ENCODE data around the gene BRAF. TPM values are rescaled to one million over a fixed set of nuclear protein-coding genes. Genes with fewer than 3 reads are reported as not detected.
"Not testable (repeated sequence)": the region's sequence is repeated elsewhere in the genome, so short reads cannot be mapped to it uniquely, and the experiment has no call there.

The BRAF gene
- total RNA-seq, 6 experiments from 2014 or later, result 9.0 to 17.7 (median 13.2) TPM

DNA sequence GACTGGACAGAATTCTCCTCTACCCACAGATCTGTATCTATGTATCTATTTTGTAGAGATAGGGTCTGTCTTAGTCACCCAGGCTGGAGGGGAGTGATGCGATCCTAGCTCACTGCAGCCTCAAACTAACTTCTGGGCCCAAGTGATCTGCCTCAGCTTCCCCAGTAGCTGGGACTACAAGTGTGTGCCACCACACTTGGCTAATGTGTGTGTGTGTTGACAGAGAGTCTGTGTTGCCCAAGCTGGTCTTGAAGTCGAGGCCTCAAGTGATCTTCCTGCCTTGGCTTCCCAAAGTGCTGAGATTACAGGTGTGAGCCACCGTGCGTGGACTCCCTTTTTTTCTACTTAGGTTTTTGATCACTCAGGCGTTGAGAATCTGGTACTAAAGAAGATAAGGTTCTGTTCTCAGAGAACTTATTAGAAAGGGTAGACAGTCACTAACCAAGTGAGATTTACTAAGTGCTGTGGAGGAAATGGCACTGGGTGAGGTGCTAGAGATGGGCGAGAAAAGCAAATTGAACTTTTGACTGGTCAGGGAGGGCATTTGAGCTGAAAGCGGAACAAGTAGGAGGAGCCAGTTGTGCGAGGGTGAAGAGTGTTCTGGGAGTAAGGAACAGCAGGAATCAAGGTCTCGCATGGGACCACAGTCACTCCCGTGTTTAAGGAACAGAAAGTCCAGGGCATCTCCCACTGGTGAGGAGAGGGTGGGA, 210.2 kb downstream of the BRAF start:
- intact Hi-C loops (cut with DNase I), result no loop called here
- no peaks in the 10 kb centered on the region for H3K36me3 ChIP-seq
- peak; percentile 64 to 82 (median 70) for ATAC-seq
- no peak for DNase-seq
- no peaks in the 10 kb centered on the region for H3K27me3 ChIP-seq
- no peaks in the 10 kb centered on the region for H3K4me1 ChIP-seq
- H3K27ac ChIP-seq, result no peak overlapping the region
- 53% methylated on average over 9 of the region's 10 CpGs for WGBS (ENCODE audit: insufficient coverage, low coverage, low lambda C conversion rate, missing lambda C conversion rate)
- no peak overlapping the region for H3K4me3 ChIP-seq
- no peak for TF ChIP-seq POLR2A (IDR thresholded peaks at IDR 0.05)
- H3K9me3 ChIP-seq, result no peaks in the 10 kb centered on the region

DNA sequence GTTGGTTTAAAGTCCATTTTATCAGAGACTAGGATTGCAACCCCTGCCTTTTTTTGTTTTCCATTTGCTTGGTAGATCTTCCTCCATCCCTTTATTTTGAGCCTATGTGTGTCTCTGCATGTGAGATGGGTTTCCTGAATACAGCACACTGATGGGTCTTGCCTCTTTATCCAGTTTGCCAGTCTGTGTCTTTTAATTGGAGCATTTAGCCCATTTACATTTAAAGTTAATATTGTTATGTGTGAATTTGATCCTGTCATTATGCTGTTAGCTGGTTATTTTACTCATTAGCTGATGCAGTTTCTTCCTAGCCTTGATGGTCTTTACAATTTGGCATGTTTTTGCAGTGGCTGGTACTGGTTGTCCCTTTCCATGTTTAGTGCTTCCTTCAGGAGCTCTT, 212.3 kb downstream of the BRAF start:
- H3K9me3 ChIP-seq; H3K27ac ChIP-seq; DNase-seq; H3K27me3 ChIP-seq; ATAC-seq; H3K36me3 ChIP-seq; H3K4me3 ChIP-seq; intact Hi-C loops (cut with DNase I); H3K4me1 ChIP-seq: not testable (repeated sequence)

- peaks cover 0 to 25% (median 4%) of the 10 kb centered on the region in 4 donors for H3K36me3 ChIP-seq
These were observed 216.0 kb downstream of the BRAF start for GRCh38 chr7:140708764-140709163.

GRCh38 chr7:140707132-140707531, 217.6 kb downstream of the BRAF start:
- Histone ChIP-seq H3K27me3 (no peaks in the 10 kb centered on the region), H3K4me1 (peaks cover 0 to 7% (median 0%) of the 10 kb centered on the region in 4 donors), H3K36me3 (peaks cover 0 to 25% (median 4%) of the 10 kb centered on the region in 4 donors), H3K9me3 (no peaks in the 10 kb centered on the region), H3K4me3 (no peak overlapping the region), H3K27ac (no peak overlapping the region)
- ATAC-seq, result peak; percentile 73 to 93 (median 88)
- intact Hi-C loops (cut with DNase I), result no loop called here
- TF ChIP-seq, protein P1, sequence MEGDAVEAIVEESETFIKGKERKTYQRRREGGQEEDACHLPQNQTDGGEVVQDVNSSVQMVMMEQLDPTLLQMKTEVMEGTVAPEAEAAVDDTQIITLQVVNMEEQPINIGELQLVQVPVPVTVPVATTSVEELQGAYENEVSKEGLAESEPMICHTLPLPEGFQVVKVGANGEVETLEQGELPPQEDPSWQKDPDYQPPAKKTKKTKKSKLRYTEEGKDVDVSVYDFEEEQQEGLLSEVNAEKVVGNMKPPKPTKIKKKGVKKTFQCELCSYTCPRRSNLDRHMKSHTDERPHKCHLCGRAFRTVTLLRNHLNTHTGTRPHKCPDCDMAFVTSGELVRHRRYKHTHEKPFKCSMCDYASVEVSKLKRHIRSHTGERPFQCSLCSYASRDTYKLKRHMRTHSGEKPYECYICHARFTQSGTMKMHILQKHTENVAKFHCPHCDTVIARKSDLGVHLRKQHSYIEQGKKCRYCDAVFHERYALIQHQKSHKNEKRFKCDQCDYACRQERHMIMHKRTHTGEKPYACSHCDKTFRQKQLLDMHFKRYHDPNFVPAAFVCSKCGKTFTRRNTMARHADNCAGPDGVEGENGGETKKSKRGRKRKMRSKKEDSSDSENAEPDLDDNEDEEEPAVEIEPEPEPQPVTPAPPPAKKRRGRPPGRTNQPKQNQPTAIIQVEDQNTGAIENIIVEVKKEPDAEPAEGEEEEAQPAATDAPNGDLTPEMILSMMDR (IDR thresholded peaks at IDR 0.05), result no peak
- WGBS (ENCODE audit: insufficient coverage, low coverage, low lambda C conversion rate, missing lambda C conversion rate), result 17% methylated on average over 3 of the region's 5 CpGs
- DNase-seq, result no peak

More at GRCh38 chr7:140708764-140709163, 216.0 kb downstream of the BRAF start:
- H3K27me3 ChIP-seq; DNase-seq; H3K27ac ChIP-seq; H3K4me3 ChIP-seq; intact Hi-C loops (cut with DNase I); H3K9me3 ChIP-seq; H3K4me1 ChIP-seq; ATAC-seq: not testable (repeated sequence)
- 100% methylated on average over 4 of the region's 4 CpGs for WGBS (ENCODE audit: insufficient coverage, low coverage, low lambda C conversion rate, missing lambda C conversion rate)

- WGBS (ENCODE audit: insufficient coverage, low coverage, low lambda C conversion rate, missing lambda C conversion rate), result 90% methylated on average over 2 of the region's 2 CpGs
These were observed 220.5 kb downstream of the BRAF start for GRCh38 chr7:140704205-140704604.

GRCh38 chr7:140702774-140703173, 222.0 kb downstream of the BRAF start:
- DNase-seq, result no peak
- H3K36me3 ChIP-seq, result peaks cover 0 to 25% (median 4%) of the 10 kb centered on the region in 4 donors
- no peaks in the 10 kb centered on the region for H3K9me3 ChIP-seq
- no peak overlapping the region for H3K4me3 ChIP-seq
- TF ChIP-seq POLR2A (IDR thresholded peaks at IDR 0.05), result no peak
- TF ChIP-seq, protein P1 (IDR thresholded peaks at IDR 0.05), result no peak
- intact Hi-C loops (cut with DNase I), result no loop called here
- ATAC-seq, result no peak
- WGBS (ENCODE audit: insufficient coverage, low coverage, low lambda C conversion rate, missing lambda C conversion rate), result 72% methylated on average over 3 of the region's 10 CpGs
- peaks cover 0 to 7% (median 2%) of the 10 kb centered on the region in 4 donors for H3K4me1 ChIP-seq
- H3K27me3 ChIP-seq, result no peaks in the 10 kb centered on the region
- H3K27ac ChIP-seq, result no peak overlapping the region

More at GRCh38 chr7:140704205-140704604, 220.5 kb downstream of the BRAF start:
- H3K4me3 ChIP-seq, result no peak overlapping the region
- ATAC-seq (no peak), DNase-seq (no peak)
- no peaks in the 10 kb centered on the region for H3K27me3 ChIP-seq
- TF ChIP-seq, protein P1 (IDR thresholded peaks at IDR 0.05), result no peak
- TF ChIP-seq POLR2A (IDR thresholded peaks at IDR 0.05), result no peak
- peaks cover 0 to 25% (median 4%) of the 10 kb centered on the region in 4 donors for H3K36me3 ChIP-seq
- peaks cover 0 to 7% (median 0%) of the 10 kb centered on the region in 4 donors for H3K4me1 ChIP-seq
- no peak overlapping the region for H3K27ac ChIP-seq
- intact Hi-C loops (cut with DNase I), result no loop called here
- H3K9me3 ChIP-seq, result no peaks in the 10 kb centered on the region

Measured in right lobe of liver (tissue), 6 donors.